H1 (cell line): Measurements from ENCODE around the gene STK33.

Experiments used
- CEBPB ChIP-seq: IDR thresholded peaks from 2 replicates; pipeline ENCODE4 v1.6.1; 2012; ENCODE audit warnings: low read depth, low read length
- CHD1 ChIP-seq: IDR thresholded peaks from 2 replicates; pipeline ENCODE4 v1.6.1; 2012; ENCODE audit warnings: low read depth, low read length, improper control_type of control experiment
- CTCF ChIP-seq, 3 experiments: IDR thresholded peaks; 1 replicate in 2 of 3; 2 replicates in 1 of 3; pipeline versions ENCODE4 v1.5.1 to v1.6.1; 2011; ENCODE audit warnings: low read length in 3 of 3, mild to moderate bottlenecking in 3 of 3, inconsistent platforms in 2 of 3, low read depth in 1 of 3, moderate library complexity in 1 of 3; ENCODE audit not compliant: insufficient read depth in 1 of 3; ENCODE audit errors: control extremely low read depth in 1 of 3
- FOSL1 ChIP-seq: IDR thresholded peaks from 2 replicates; pipeline ENCODE4 v1.6.1; 2011; ENCODE audit warnings: mild to moderate bottlenecking, low read depth, low read length, moderate library complexity; ENCODE audit not compliant: insufficient read depth
- NANOG ChIP-seq: IDR thresholded peaks from 2 replicates; pipeline ENCODE4 v1.6.1; 2011; ENCODE audit warnings: low read length, low read depth, mild to moderate bottlenecking, inconsistent platforms; ENCODE audit not compliant: insufficient read depth, poor library complexity, severe bottlenecking
- POLR2A ChIP-seq, 2 experiments: IDR thresholded peaks; 1 replicate in 1 of 2; 2 replicates in 1 of 2; pipeline ENCODE4 v1.6.1; 2011; ENCODE audit warnings: low read depth in 2 of 2, low read length in 2 of 2, mild to moderate bottlenecking in 2 of 2; ENCODE audit errors: control extremely low read depth in 1 of 2
- POU5F1 ChIP-seq: IDR thresholded peaks from 2 replicates; pipeline ENCODE4 v1.6.1; 2011; ENCODE audit warnings: low read depth, mild to moderate bottlenecking, low read length, moderate library complexity
- RFX5 ChIP-seq: IDR thresholded peaks from 2 replicates; pipeline ENCODE4 v1.6.1; 2011; ENCODE audit warnings: low read depth, low read length, improper control_type of control experiment, borderline replicate concordance

GRCh38 chr11:8381871-8382396, 212.1 kb downstream of the STK33 start:
- TF ChIP-seq FOSL1 (no peak), CEBPB (no peak), NANOG (no peak), POLR2A (IDR thresholded peaks at IDR 0.05; ENCODE audit: control extremely low read depth in 1 of 2, low read depth in 2 of 2, low read length in 2 of 2) (no peak), CTCF (IDR thresholded peaks at IDR 0.05; ENCODE audit: control extremely low read depth in 1 of 3, insufficient read depth in 1 of 3, low read depth in 1 of 3, low read length in 3 of 3) (no peak), CHD1 (no peak), RFX5 (no peak), POU5F1 (no peak)
